Inflammatory macrophage treated with lipopolysaccharide for 1 hour (primary cell): Measurements from ENCODE around the gene SPATA13.
"Not testable (repeated sequence)": the region's sequence is repeated elsewhere in the genome, so short reads cannot be mapped to it uniquely, and the experiment has no call there.

ENCODE experiments used
- DNase-seq, 2 donors: peaks; one replicate each; pipeline ENCODE4 v3.0.0-alpha.2; 2020 to 2022

Gene SPATA13

GRCh38 chr13:24284889-24285565, 124.5 kb downstream of the SPATA13 start:
- DNase-seq = no peak

- no peak for DNase-seq
Measured at GRCh38 chr13:24286624-24287023, 126.1 kb downstream of the SPATA13 start.

- peak in 1 of 2 donors; percentile 32 for DNase-seq
Measured at GRCh38 chr13:24287748-24288287, 127.3 kb downstream of the SPATA13 start.

GRCh38 chr13:24288870-24289269, 128.3 kb downstream of the SPATA13 start:
- DNase-seq = peak; percentile 92 to 96

GRCh38 chr13:24290280-24290932, 129.9 kb downstream of the SPATA13 start:
- DNase-seq = no peak

GRCh38 chr13:24292481-24292880, 132.0 kb downstream of the SPATA13 start:
- DNase-seq = no peak

- DNase-seq = no peak
Measured at GRCh38 chr13:24293746-24294145, 133.2 kb downstream of the SPATA13 start.

- DNase-seq = no peak
Measured at GRCh38 chr13:24299488-24300114, 139.1 kb downstream of the SPATA13 start.

- no peak for DNase-seq
Measured at GRCh38 chr13:24301434-24301833, 140.9 kb downstream of the SPATA13 start.

- no peak for DNase-seq
Measured at GRCh38 chr13:24301911-24302310, 141.4 kb downstream of the SPATA13 start.

GRCh38 chr13:24304620-24305019, 144.1 kb downstream of the SPATA13 start:
- no peak for DNase-seq

- DNase-seq = no peak
Measured at GRCh38 chr13:24306632-24307031, 146.1 kb downstream of the SPATA13 start.

- DNase-seq = no peak
Measured at GRCh38 chr13:24307211-24308067, 146.9 kb downstream of the SPATA13 start.

- DNase-seq = no peak
Measured at GRCh38 chr13:24308068-24308445, 147.5 kb downstream of the SPATA13 start.

GRCh38 chr13:24308488-24309020, 148.0 kb downstream of the SPATA13 start:
- no peak for DNase-seq

- DNase-seq = not testable (repeated sequence)
Measured at GRCh38 chr13:24309300-24309699, 148.8 kb downstream of the SPATA13 start, which contains the start of gene C1QTNF9. Gene C1QTNF9, plus strand, starts transcription at chr13:24309580. Its CDS starts 6,424 bp downstream, at chr13:24316004.

- no peak for DNase-seq
Measured at GRCh38 chr13:24313439-24313838, 152.9 kb downstream of the SPATA13 start.

GRCh38 chr13:24317835-24318234, 157.3 kb downstream of the SPATA13 start:
- DNase-seq = not testable (repeated sequence)

- not testable (repeated sequence) for DNase-seq
Measured at GRCh38 chr13:24318878-24319277, 158.4 kb downstream of the SPATA13 start.

- not testable (repeated sequence) for DNase-seq
Measured at GRCh38 chr13:24319641-24320040, 159.1 kb downstream of the SPATA13 start.

GRCh38 chr13:24321416-24321815, 160.9 kb downstream of the SPATA13 start:
- DNase-seq = not testable (repeated sequence)

- DNase-seq = not testable (repeated sequence)
Measured at GRCh38 chr13:24322470-24322869, 161.9 kb downstream of the SPATA13 start.
